Neural cell (in vitro differentiated cells): ENCODE results near the gene PDGFB.

Source experiments
- CTCF ChIP-seq: fragments of 450-650 bp; IDR thresholded peaks from 2 replicates; pipeline ENCODE4 v1.5.1; 2014; ENCODE audit warnings: antibody characterized with exemption, mild to moderate bottlenecking, moderate library complexity; ENCODE audit not compliant: poor library complexity, severe bottlenecking
- EP300 ChIP-seq: fragments of 450-650 bp; conservative IDR thresholded peaks from 2 replicates; pipeline ENCODE4 v1.6.1; 2014; ENCODE audit warnings: antibody characterized with exemption, mild to moderate bottlenecking, moderate library complexity; ENCODE audit not compliant: poor library complexity, severe bottlenecking
- EZH2 ChIP-seq: fragments of 200-600, 300-800 bp; shearing (Covaris generic), sonication (generic); IDR thresholded peaks from 2 replicates; pipeline ENCODE4 v1.6.1; 2014; ENCODE audit warnings: antibody characterized with exemption, low read length, borderline replicate concordance, mild to moderate bottlenecking; ENCODE audit not compliant: insufficient read depth, poor library complexity, severe bottlenecking
- POLR2AphosphoS5 ChIP-seq: IDR thresholded peaks from 2 replicates; pipeline ENCODE4 v1.6.1; 2012

- TF ChIP-seq EZH2: no peak
- TF ChIP-seq CTCF: no peak
- no peak for TF ChIP-seq POLR2AphosphoS5
- TF ChIP-seq EP300: no peak
These were observed 39.6 kb upstream of the PDGFB start for GRCh38 chr22:39284142-39284980.
